Memory B cell (primary cell): Measurements from ENCODE around the gene SLC51B.

ENCODE experiments used
- ATAC-seq: fragments of 150-1000 bp; cut with Tn5 transposase; 2 replicates; pipeline ENCODE4 v1.10.0; 2021; ENCODE audit warnings: low read depth, mild to moderate bottlenecking, moderate library complexity
- DNase-seq, 2 donors: peaks; one replicate each; pipeline ENCODE4 v3.0.0; 2022; ENCODE audit warnings: low spot score in 2 of 2
- H3K27ac Mint-ChIP-seq: one replicate; pipeline ENCODE4 v1.8.0; 2022; ENCODE audit warnings: mild to moderate bottlenecking, moderate library complexity, mixed read lengths
- H3K27me3 Mint-ChIP-seq: one replicate; pipeline ENCODE4 v1.8.0; 2022; ENCODE audit warnings: mixed read lengths
- H3K36me3 Mint-ChIP-seq: one replicate; pipeline ENCODE4 v1.8.0; 2022; ENCODE audit warnings: mild to moderate bottlenecking, mixed read lengths
- H3K4me1 Mint-ChIP-seq: one replicate; pipeline ENCODE4 v1.8.0; 2022; ENCODE audit warnings: mixed read lengths
- H3K4me3 Mint-ChIP-seq: one replicate; pipeline ENCODE4 v1.8.0; 2022; ENCODE audit warnings: mild to moderate bottlenecking, moderate library complexity, mixed read lengths
- H3K9me3 Mint-ChIP-seq: one replicate; pipeline ENCODE4 v1.8.0; 2022; ENCODE audit warnings: mixed read lengths

SLC51B gene

GRCh38 chr15:65077291-65077980 is 32.2 kb downstream of the SLC51B start:
- H3K4me1 Mint-ChIP-seq: peaks cover 6% of the 10 kb centered on the region
- no peak overlapping the region for H3K27ac Mint-ChIP-seq
- H3K9me3 Mint-ChIP-seq: no peaks in the 10 kb centered on the region
- no peak for DNase-seq
- no peak for ATAC-seq
- H3K36me3 Mint-ChIP-seq: no peaks in the 10 kb centered on the region
- H3K4me3 Mint-ChIP-seq: no peak overlapping the region
- peaks cover 20% of the 10 kb centered on the region for H3K27me3 Mint-ChIP-seq

- peaks cover 25% of the 10 kb centered on the region for H3K27me3 Mint-ChIP-seq
- peak; percentile 7 to 37 for DNase-seq
Measured at GRCh38 chr15:65077981-65078352, 32.8 kb downstream of the SLC51B start.

GRCh38 chr15:65079580-65079979 is 34.4 kb downstream of the SLC51B start:
- no peak for ATAC-seq
- no peak overlapping the region for H3K4me3 Mint-ChIP-seq
- no peaks in the 10 kb centered on the region for H3K36me3 Mint-ChIP-seq
- peaks cover 9% of the 10 kb centered on the region for H3K4me1 Mint-ChIP-seq
- no peaks in the 10 kb centered on the region for H3K9me3 Mint-ChIP-seq
- no peak overlapping the region for H3K27ac Mint-ChIP-seq
- H3K27me3 Mint-ChIP-seq: peaks cover 34% of the 10 kb centered on the region
- DNase-seq: no peak

More at GRCh38 chr15:65077981-65078352, 32.8 kb downstream of the SLC51B start:
- Mint-ChIP-seq H3K4me3 (peak overlapping the region; percentile 45), H3K27ac (no peak overlapping the region), H3K4me1 (peaks cover 9% of the 10 kb centered on the region), H3K9me3 (no peaks in the 10 kb centered on the region), H3K36me3 (no peaks in the 10 kb centered on the region)
- ATAC-seq: peak; percentile 82

GRCh38 chr15:65081270-65081669 is 36.1 kb downstream of the SLC51B start:
- H3K27ac Mint-ChIP-seq: no peak overlapping the region
- H3K36me3 Mint-ChIP-seq: no peaks in the 10 kb centered on the region
- DNase-seq (no peak), ATAC-seq (no peak)
- H3K4me1 Mint-ChIP-seq: peaks cover 9% of the 10 kb centered on the region
- no peaks in the 10 kb centered on the region for H3K9me3 Mint-ChIP-seq
- peaks cover 36% of the 10 kb centered on the region for H3K27me3 Mint-ChIP-seq
- no peak overlapping the region for H3K4me3 Mint-ChIP-seq

- Mint-ChIP-seq H3K4me1 (peaks cover 9% of the 10 kb centered on the region), H3K27ac (no peak overlapping the region), H3K4me3 (no peak overlapping the region), H3K27me3 (peaks cover 33% of the 10 kb centered on the region), H3K36me3 (no peaks in the 10 kb centered on the region), H3K9me3 (no peaks in the 10 kb centered on the region)
- ATAC-seq (no peak), DNase-seq (no peak)
Measured at GRCh38 chr15:65081758-65082157, 36.6 kb downstream of the SLC51B start.

GRCh38 chr15:65082303-65082953 is 37.2 kb downstream of the SLC51B start:
- no peaks in the 10 kb centered on the region for H3K9me3 Mint-ChIP-seq
- peaks cover 11% of the 10 kb centered on the region for H3K4me1 Mint-ChIP-seq
- ATAC-seq (no peak), DNase-seq (no peak)
- peaks cover 33% of the 10 kb centered on the region for H3K27me3 Mint-ChIP-seq
- H3K4me3 Mint-ChIP-seq: no peak overlapping the region
- H3K27ac Mint-ChIP-seq: no peak overlapping the region
- no peaks in the 10 kb centered on the region for H3K36me3 Mint-ChIP-seq

GRCh38 chr15:65083262-65083701 is 38.1 kb downstream of the SLC51B start:
- H3K27me3 Mint-ChIP-seq: peaks cover 27% of the 10 kb centered on the region
- H3K27ac Mint-ChIP-seq: no peak overlapping the region
- DNase-seq: no peak
- H3K9me3 Mint-ChIP-seq: no peaks in the 10 kb centered on the region
- peaks cover 6% of the 10 kb centered on the region for H3K4me1 Mint-ChIP-seq
- no peaks in the 10 kb centered on the region for H3K36me3 Mint-ChIP-seq
- H3K4me3 Mint-ChIP-seq: no peak overlapping the region
- ATAC-seq: no peak

GRCh38 chr15:65084500-65085206 is 39.5 kb downstream of the SLC51B start:
- H3K27me3 Mint-ChIP-seq: peaks cover 23% of the 10 kb centered on the region
- no peak for DNase-seq
- ATAC-seq: no peak
- H3K4me3 Mint-ChIP-seq: no peak overlapping the region
- no peak overlapping the region for H3K27ac Mint-ChIP-seq
- H3K4me1 Mint-ChIP-seq: peaks cover 6% of the 10 kb centered on the region
- no peaks in the 10 kb centered on the region for H3K9me3 Mint-ChIP-seq
- no peaks in the 10 kb centered on the region for H3K36me3 Mint-ChIP-seq

- ATAC-seq (no peak), DNase-seq (no peak)
- H3K27me3 Mint-ChIP-seq: peaks cover 23% of the 10 kb centered on the region
- H3K27ac Mint-ChIP-seq: no peak overlapping the region
- no peaks in the 10 kb centered on the region for H3K36me3 Mint-ChIP-seq
- H3K4me1 Mint-ChIP-seq: peaks cover 6% of the 10 kb centered on the region
- H3K4me3 Mint-ChIP-seq: no peak overlapping the region
- H3K9me3 Mint-ChIP-seq: no peaks in the 10 kb centered on the region
Measured at GRCh38 chr15:65085207-65085753, 40.1 kb downstream of the SLC51B start.

GRCh38 chr15:65085990-65086679 is 40.9 kb downstream of the SLC51B start:
- H3K9me3 Mint-ChIP-seq: no peaks in the 10 kb centered on the region
- ATAC-seq: peak; percentile 32
- H3K4me3 Mint-ChIP-seq: no peak overlapping the region
- no peak overlapping the region for H3K27ac Mint-ChIP-seq
- H3K4me1 Mint-ChIP-seq: peaks cover 6% of the 10 kb centered on the region
- H3K36me3 Mint-ChIP-seq: no peaks in the 10 kb centered on the region
- no peak for DNase-seq
- peaks cover 23% of the 10 kb centered on the region for H3K27me3 Mint-ChIP-seq

- DNase-seq: no peak
- ATAC-seq: peak; percentile 51
- Mint-ChIP-seq H3K4me3 (no peak overlapping the region), H3K4me1 (peaks cover 6% of the 10 kb centered on the region), H3K9me3 (no peaks in the 10 kb centered on the region), H3K27me3 (peaks cover 21% of the 10 kb centered on the region), H3K36me3 (no peaks in the 10 kb centered on the region), H3K27ac (no peak overlapping the region)
Measured at GRCh38 chr15:65086680-65087111, 41.5 kb downstream of the SLC51B start.

- H3K27ac Mint-ChIP-seq: no peak overlapping the region
- ATAC-seq (no peak), DNase-seq (no peak)
- H3K27me3 Mint-ChIP-seq: peaks cover 19% of the 10 kb centered on the region
- H3K4me3 Mint-ChIP-seq: no peak overlapping the region
- peaks cover 6% of the 10 kb centered on the region for H3K4me1 Mint-ChIP-seq
- no peaks in the 10 kb centered on the region for H3K9me3 Mint-ChIP-seq
- no peaks in the 10 kb centered on the region for H3K36me3 Mint-ChIP-seq
Measured at GRCh38 chr15:65087411-65087810, 42.2 kb downstream of the SLC51B start.

GRCh38 chr15:65087873-65088642 is 42.9 kb downstream of the SLC51B start:
- DNase-seq: no peak
- Mint-ChIP-seq H3K9me3 (no peaks in the 10 kb centered on the region), H3K27me3 (peaks cover 13% of the 10 kb centered on the region), H3K36me3 (no peaks in the 10 kb centered on the region), H3K27ac (no peak overlapping the region), H3K4me3 (no peak overlapping the region), H3K4me1 (peaks cover 2% of the 10 kb centered on the region)
- no peak for ATAC-seq
